ENCODE measurements around the gene LMBRD1. TPM values are rescaled to one million over a fixed set of nuclear protein-coding genes. Genes with fewer than 3 reads are reported as not detected.
"Not testable (repeated sequence)": the region's sequence is repeated elsewhere in the genome, so short reads cannot be mapped to it uniquely, and the experiment has no call there.

The LMBRD1 gene
- total and polyA plus RNA-seq, 2 of the 8 experiments (the other 6 are each of a cell fraction or from before 2014, with no cell fraction given) = 9.1 to 16.8 TPM

GRCh38 chr6:69666779-69667178, 130.0 kb downstream of the LMBRD1 start:
- H2BK20ac ChIP-seq (ENCODE audit: low read length); H3K9ac ChIP-seq (replicated peaks in 1 of 4; ENCODE audit: extremely low read depth in 1 of 4, low read depth in 3 of 4, low read length in 3 of 4); H3K14ac ChIP-seq (ENCODE audit: insufficient read length); H4K91ac ChIP-seq (replicated peaks; ENCODE audit: insufficient read length, low read length); H3K18ac ChIP-seq (ENCODE audit: extremely low read depth, low read length); CTCF ChIA-PET (ENCODE audit: partially characterized antibody); H4K20me1 ChIP-seq (replicated peaks in 1 of 2; ENCODE audit: control insufficient read depth in 1 of 2, insufficient read depth in 2 of 2, low read length in 2 of 2); POLR2A ChIA-PET (ENCODE audit: partially characterized antibody); H3K56ac ChIP-seq (replicated peaks; ENCODE audit: insufficient read length, low read depth, low read length); H2BK12ac ChIP-seq (ENCODE audit: low read depth, low read length); H3K9me3 ChIP-seq (ENCODE audit: insufficient read depth in 2 of 2, low read depth in 1 of 2, low read length in 1 of 2); H3K79me1 ChIP-seq (ENCODE audit: low read depth, low read length); H3K23me2 ChIP-seq (ENCODE audit: low read depth, low read length); H2AK5ac ChIP-seq (ENCODE audit: low read depth, low read length); H2BK15ac ChIP-seq (ENCODE audit: low read length); H3K79me2 ChIP-seq (ENCODE audit: control insufficient read depth in 1 of 2, insufficient read depth in 2 of 2, low read length in 2 of 2); H2AFZ ChIP-seq (ENCODE audit: low read length); DNase-seq (ENCODE audit: low read depth in 1 of 2, low spot score in 2 of 2); H4K5ac ChIP-seq (ENCODE audit: insufficient read length, low read depth, low read length); H3K4me2 ChIP-seq (ENCODE audit: insufficient read depth in 1 of 2, low read depth in 2 of 2, low read length in 2 of 2); H3K27me3 ChIP-seq (replicated peaks in 1 of 4; ENCODE audit: control insufficient read depth in 3 of 4, extremely low read depth in 1 of 4, insufficient read depth in 3 of 4, low read length in 3 of 4); H4K8ac ChIP-seq (ENCODE audit: extremely low read depth, insufficient read depth, low read length); H3K36me3 ChIP-seq (ENCODE audit: control insufficient read depth in 2 of 4, insufficient read depth in 4 of 4, low read length in 3 of 4); FAIRE-seq; H2BK120ac ChIP-seq (replicated peaks; ENCODE audit: low read depth, low read length); H2BK5ac ChIP-seq (ENCODE audit: low read depth, low read length); H3K4me1 ChIP-seq (replicated peaks in 1 of 4; ENCODE audit: control insufficient read depth in 3 of 4, insufficient read depth in 4 of 4, low read length in 3 of 4); H3K4me3 ChIP-seq (ENCODE audit: extremely low read depth in 1 of 4, insufficient read depth in 2 of 4, low read depth in 3 of 4, low read length in 4 of 4); H3K23ac ChIP-seq (ENCODE audit: insufficient read length); H3K27ac ChIP-seq (ENCODE audit: low read depth, low read length); H3K4ac ChIP-seq (replicated peaks; ENCODE audit: insufficient read length, low read depth, low read length): not testable (repeated sequence)
- 89% methylated on average over 9 of the region's 9 CpGs; no CpG with 5 or more reads in 1 of the 2 experiments for WGBS, 2 experiments (ENCODE audit: extremely low coverage in 1 of 2, insufficient coverage in 1 of 2, insufficient read length in 1 of 2, insufficient replicate concordance in 2 of 2, low coverage in 1 of 2, low lambda C conversion rate in 2 of 2, missing lambda C conversion rate in 1 of 2)
